MCF 10A (cell line): Measurements from ENCODE around the gene BRSK2. TPM values are rescaled to one million over a fixed set of nuclear protein-coding genes. Genes with fewer than 3 reads are reported as not detected.

Experiments used
- BruUV-seq: library from RNA; stranded (reverse); fragments of 400-500 nt; replicated peaks from 2 replicates; lab custom pipeline; 2021; lab: Mats Ljungman, UMichigan
- CTCF ChIA-PET: fragments of 300-600 bp; sonication (Branson Sonifier 250); formaldehyde crosslinking; extraction: SDS; loops from one replicate; lab custom pipeline; 2021; ENCODE audit warnings: antibody characterized with exemption, inconsistent platforms; lab: Yijun Ruan, JAX
- POLR2A ChIA-PET: fragments of 300-600, 350-650 bp; sonication (Branson Sonifier 250); formaldehyde crosslinking; extraction: SDS; loops from one replicate; lab custom pipeline; 2020; ENCODE audit warnings: antibody characterized with exemption, inconsistent platforms; lab: Yijun Ruan, JAX
- DNase-seq: peaks from one replicate; pipeline ENCODE4 v3.0.0-alpha.2; 2018; ENCODE audit not compliant: unreplicated experiment
- H3K27ac Mint-ChIP-seq: one replicate; pipeline ENCODE4 v1.8.0; 2022; ENCODE audit warnings: mild to moderate bottlenecking, low read depth, mixed read lengths; ENCODE audit not compliant: unreplicated experiment
- H3K27me3 Mint-ChIP-seq: one replicate; pipeline ENCODE4 v1.8.0; 2022; ENCODE audit warnings: mixed read lengths; ENCODE audit not compliant: insufficient read depth, unreplicated experiment
- H3K36me3 Mint-ChIP-seq: one replicate; pipeline ENCODE4 v1.8.0; 2022; ENCODE audit warnings: mild to moderate bottlenecking, moderate library complexity, mixed read lengths; ENCODE audit not compliant: insufficient read depth, unreplicated experiment
- H3K4me1 Mint-ChIP-seq: one replicate; pipeline ENCODE4 v1.8.0; 2022; ENCODE audit warnings: mixed read lengths; ENCODE audit not compliant: insufficient read depth, unreplicated experiment
- H3K4me3 Mint-ChIP-seq: one replicate; pipeline ENCODE4 v1.8.0; 2022; ENCODE audit warnings: mild to moderate bottlenecking, moderate library complexity, mixed read lengths; ENCODE audit not compliant: unreplicated experiment
- H3K9me3 Mint-ChIP-seq: one replicate; pipeline ENCODE4 v1.8.0; 2022; ENCODE audit warnings: mixed read lengths; ENCODE audit not compliant: unreplicated experiment
- intact Hi-C: fragments of 100-400 bp; cut with micrococcal nuclease; formaldehyde crosslinking; loops from 2 replicates; pipeline ENCODE4 v1.14.1; 2022
- total RNA-seq: library from RNA; stranded (reverse); gene quantifications from 2 replicates; pipeline ENCODE4 v1.2.3, GENCODE V29; 2022
- TF ChIP-seq, protein P1 (sequence below): fragments of 200-600 bp; IDR thresholded peaks from one replicate; pipeline ENCODE4 v1.8.0; 2022; ENCODE audit warnings: antibody characterized with exemption, mild to moderate bottlenecking; ENCODE audit not compliant: unreplicated experiment

Gene BRSK2
- total RNA-seq, 1 experiment from 2014 or later, result 0.44 TPM

DNA sequence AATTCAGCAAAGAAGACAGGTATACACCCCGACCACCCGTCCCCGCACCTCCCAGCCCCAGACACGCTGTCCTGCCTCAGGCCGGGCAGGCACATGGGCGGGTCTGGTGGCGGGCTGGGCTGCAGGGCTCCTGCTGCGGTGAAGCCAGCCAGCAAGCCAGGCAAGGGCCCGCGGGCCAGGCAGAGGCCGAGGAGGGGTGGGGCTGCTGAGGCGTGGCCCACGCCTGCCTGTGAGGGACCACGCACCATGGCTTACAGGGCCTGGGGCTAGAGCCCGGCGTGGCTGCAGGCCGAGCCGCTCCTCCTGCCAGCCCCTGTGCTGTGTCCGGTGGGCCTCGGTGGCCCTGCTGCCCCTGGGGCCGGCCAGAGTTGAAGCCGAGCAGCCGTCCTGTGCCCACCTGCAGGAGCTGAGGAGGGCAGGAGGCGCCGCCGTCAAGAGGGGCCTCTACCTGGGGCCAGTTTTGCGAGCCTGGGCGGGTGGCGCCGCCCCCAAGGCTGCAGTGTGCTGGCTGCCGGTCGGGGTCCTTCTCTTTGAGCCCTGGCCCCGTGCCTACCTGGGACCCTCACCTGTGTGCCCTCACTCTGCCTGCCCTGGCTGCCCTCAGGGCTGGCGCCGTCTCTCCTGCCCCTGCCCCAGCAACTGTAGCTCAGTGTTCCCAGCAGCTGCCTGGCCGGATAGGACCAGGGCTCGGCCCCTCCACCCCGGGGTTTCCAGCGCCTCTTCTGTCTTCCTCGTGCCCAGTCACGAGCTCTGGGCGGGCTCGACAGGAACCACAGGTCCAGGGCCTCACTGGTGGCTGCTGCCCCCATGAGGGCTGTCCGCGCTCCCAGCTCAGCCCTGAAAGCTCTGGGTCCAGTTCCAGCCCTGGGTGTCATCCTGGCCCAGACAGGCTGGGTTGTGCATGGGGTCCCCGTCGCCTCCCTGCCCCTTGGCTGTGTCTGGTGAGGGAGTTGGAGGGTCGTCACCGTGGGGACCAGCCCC lies 58.4 kb downstream of the BRSK2 start:
- TF ChIP-seq, protein P1, sequence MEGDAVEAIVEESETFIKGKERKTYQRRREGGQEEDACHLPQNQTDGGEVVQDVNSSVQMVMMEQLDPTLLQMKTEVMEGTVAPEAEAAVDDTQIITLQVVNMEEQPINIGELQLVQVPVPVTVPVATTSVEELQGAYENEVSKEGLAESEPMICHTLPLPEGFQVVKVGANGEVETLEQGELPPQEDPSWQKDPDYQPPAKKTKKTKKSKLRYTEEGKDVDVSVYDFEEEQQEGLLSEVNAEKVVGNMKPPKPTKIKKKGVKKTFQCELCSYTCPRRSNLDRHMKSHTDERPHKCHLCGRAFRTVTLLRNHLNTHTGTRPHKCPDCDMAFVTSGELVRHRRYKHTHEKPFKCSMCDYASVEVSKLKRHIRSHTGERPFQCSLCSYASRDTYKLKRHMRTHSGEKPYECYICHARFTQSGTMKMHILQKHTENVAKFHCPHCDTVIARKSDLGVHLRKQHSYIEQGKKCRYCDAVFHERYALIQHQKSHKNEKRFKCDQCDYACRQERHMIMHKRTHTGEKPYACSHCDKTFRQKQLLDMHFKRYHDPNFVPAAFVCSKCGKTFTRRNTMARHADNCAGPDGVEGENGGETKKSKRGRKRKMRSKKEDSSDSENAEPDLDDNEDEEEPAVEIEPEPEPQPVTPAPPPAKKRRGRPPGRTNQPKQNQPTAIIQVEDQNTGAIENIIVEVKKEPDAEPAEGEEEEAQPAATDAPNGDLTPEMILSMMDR, result no peak
- H3K4me1 Mint-ChIP-seq, result no peaks in the 10 kb centered on the region
- BruUV-seq, result no TSS peak
- no peaks in the 10 kb centered on the region for H3K9me3 Mint-ChIP-seq
- DNase-seq, result no peak
- H3K36me3 Mint-ChIP-seq, result no peaks in the 10 kb centered on the region
- POLR2A ChIA-PET, result no interaction called here
- H3K27me3 Mint-ChIP-seq, result peaks cover 13% of the 10 kb centered on the region
- H3K4me3 Mint-ChIP-seq, result no peak overlapping the region
- intact Hi-C loops, result no loop called here
- CTCF ChIA-PET, result interaction anchor here (0.5 to 0.6 kb wide), 2 partner anchors 84 to 775 kb away, joined by 3 read pairs; no protein-coding TSS in a partner anchor
- H3K27ac Mint-ChIP-seq, result no peak overlapping the region

- ChIA-PET POLR2A (no interaction called here), CTCF (interaction anchor here (0.6 kb wide), 1 partner anchor 84 kb away, joined by 3 read pairs; no protein-coding TSS in a partner anchor)
- DNase-seq, result no peak
- Mint-ChIP-seq H3K27me3 (peaks cover 6% of the 10 kb centered on the region), H3K4me3 (no peak overlapping the region), H3K9me3 (no peaks in the 10 kb centered on the region), H3K4me1 (no peaks in the 10 kb centered on the region), H3K36me3 (no peaks in the 10 kb centered on the region), H3K27ac (no peak overlapping the region)
- intact Hi-C loops, result no loop called here
- no TSS peak for BruUV-seq
- TF ChIP-seq, protein P1, result no peak
Measured at GRCh38 chr11:1448882-1449281, 59.1 kb downstream of the BRSK2 start.

DNA sequence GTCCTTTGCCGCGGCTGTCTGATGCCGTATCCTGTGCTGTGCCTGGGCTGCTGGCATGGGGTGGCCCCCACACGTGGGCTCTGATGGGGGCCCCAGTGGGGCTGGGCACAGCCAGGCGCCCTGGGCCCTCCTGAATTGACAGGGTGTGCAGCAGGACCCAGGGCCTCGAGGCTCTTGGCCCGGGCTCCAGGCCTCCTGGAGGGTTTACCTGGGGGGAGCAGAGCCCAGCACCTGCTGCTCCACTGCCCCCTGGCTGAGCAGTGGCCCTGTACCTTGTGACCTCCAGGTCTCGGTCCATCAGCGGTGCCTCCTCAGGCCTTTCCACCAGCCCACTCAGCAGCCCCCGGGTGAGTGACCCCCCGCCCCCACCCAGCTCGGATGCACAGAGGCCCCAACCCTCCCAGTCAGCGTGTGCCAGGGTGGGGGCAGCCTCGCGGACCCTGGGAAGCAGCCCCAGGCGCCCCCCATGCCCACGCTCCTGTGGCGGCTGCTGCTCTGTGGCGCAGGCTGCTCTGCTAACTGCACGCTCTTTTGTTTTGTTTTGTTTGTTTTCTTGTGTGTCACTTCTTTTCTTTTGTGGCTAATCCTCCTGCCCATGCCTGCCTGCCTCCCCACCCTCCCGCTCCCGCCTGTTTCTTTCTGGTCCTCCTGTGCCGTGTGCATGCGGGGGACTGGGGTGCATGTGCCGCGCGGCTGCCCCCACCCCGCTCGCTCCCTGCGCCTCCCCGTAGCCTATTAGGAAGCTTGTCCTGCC lies 59.9 kb downstream of the BRSK2 start:
- ChIA-PET CTCF (no interaction called here), POLR2A (interaction anchor here (0.6 kb wide), 1 partner anchor 99 kb away, joined by 3 read pairs; no protein-coding TSS in a partner anchor)
- Mint-ChIP-seq H3K4me1 (no peaks in the 10 kb centered on the region), H3K9me3 (no peaks in the 10 kb centered on the region), H3K27me3 (no peaks in the 10 kb centered on the region), H3K36me3 (no peaks in the 10 kb centered on the region), H3K27ac (no peak overlapping the region), H3K4me3 (no peak overlapping the region)
- TF ChIP-seq, protein P1, result no peak
- no TSS peak for BruUV-seq
- no peak for DNase-seq
- intact Hi-C loops, result no loop called here
